ENCODE measurements around the gene C3orf18.
A peak's percentile ranks its signal among the peaks of the same experiment; 100 is the strongest.

DNA sequence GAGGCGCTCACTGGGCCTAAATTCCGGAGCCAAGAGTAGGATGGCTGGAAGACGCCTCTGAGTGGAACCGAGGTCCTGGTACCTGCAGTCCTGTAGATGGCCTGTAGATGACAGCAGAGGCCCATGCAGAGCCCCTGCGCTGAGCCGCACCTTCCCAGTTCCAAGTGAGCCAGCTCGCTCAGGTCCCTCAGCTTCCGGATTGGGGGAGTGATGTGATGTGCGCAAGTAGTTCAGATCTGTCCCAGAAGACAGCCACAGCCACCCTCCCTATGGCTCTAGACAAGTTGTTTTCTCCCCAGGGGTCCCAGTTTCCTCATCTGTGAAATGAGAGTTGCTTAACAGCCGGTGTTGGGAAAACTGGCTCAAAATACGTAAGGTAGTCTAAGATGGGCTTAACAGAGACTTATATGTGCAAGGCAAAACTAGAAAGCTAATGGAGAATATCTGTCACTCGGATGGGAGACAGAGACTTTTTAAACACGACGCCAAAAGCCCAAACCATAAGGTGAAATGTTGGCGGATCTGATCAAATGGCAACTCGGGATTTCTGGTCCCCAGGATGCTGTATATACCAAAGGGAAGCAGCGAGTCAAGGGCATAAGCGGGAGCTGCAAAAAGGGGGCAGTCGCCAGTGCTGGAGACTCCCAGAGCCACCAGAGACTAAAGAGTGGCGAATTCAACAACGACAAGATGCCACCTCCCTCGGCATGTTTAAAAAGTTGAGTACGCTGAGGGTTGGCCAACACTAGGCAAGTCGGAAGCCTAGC, 48.6 kb upstream of the C3orf18 start:
- TF ChIP-seq, protein P1, sequence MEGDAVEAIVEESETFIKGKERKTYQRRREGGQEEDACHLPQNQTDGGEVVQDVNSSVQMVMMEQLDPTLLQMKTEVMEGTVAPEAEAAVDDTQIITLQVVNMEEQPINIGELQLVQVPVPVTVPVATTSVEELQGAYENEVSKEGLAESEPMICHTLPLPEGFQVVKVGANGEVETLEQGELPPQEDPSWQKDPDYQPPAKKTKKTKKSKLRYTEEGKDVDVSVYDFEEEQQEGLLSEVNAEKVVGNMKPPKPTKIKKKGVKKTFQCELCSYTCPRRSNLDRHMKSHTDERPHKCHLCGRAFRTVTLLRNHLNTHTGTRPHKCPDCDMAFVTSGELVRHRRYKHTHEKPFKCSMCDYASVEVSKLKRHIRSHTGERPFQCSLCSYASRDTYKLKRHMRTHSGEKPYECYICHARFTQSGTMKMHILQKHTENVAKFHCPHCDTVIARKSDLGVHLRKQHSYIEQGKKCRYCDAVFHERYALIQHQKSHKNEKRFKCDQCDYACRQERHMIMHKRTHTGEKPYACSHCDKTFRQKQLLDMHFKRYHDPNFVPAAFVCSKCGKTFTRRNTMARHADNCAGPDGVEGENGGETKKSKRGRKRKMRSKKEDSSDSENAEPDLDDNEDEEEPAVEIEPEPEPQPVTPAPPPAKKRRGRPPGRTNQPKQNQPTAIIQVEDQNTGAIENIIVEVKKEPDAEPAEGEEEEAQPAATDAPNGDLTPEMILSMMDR (IDR thresholded peaks at IDR 0.05): peak in 2 of 3 experiments; percentile 98 to 100
- no peak for TF ChIP-seq POLR2A (IDR thresholded peaks at IDR 0.05; ENCODE audit: low read depth)

Measured in esophagus muscularis mucosa (tissue), 3 donors.